OCI-LY7 (cell line): ENCODE data around the gene STAB1. TPM values are rescaled to one million over a fixed set of nuclear protein-coding genes. Genes with fewer than 3 reads are reported as not detected.

Experiments used
- BruUV-seq: library from RNA; stranded (reverse); fragments of 400-500 nt; replicated peaks from 2 replicates; lab custom pipeline; 2021; lab: Mats Ljungman, UMichigan
- CTCF ChIA-PET: fragments of 300-600 bp; sonication (Branson Sonifier 250); formaldehyde crosslinking; loops from one replicate; lab custom pipeline; 2022; ENCODE audit warnings: antibody characterized with exemption; ENCODE audit not compliant: unreplicated experiment; lab: Charles Lee
- POLR2A ChIA-PET: fragments of 300-600 bp; sonication (Branson Sonifier 250); formaldehyde crosslinking; loops from one replicate; lab custom pipeline; 2022; ENCODE audit warnings: antibody characterized with exemption; lab: Charles Lee
- DNase-seq: peaks from one replicate; pipeline ENCODE4 v3.0.0-alpha.2; 2015; ENCODE audit warnings: low spot score
- H2AFZ ChIP-seq: fragments of 200-600 bp; sonication (generic), shearing (Covaris generic); 2 replicates; pipeline ENCODE4 v1.6.1; 2014; ENCODE audit warnings: mild to moderate bottlenecking, antibody characterized with exemption, low read length, moderate library complexity
- H3K27ac ChIP-seq: fragments of 200-600 bp; sonication (generic); 2 replicates; pipeline ENCODE4 v1.5.1; 2014; ENCODE audit warnings: mixed run types, low read depth, mild to moderate bottlenecking, moderate library complexity, low read length, inconsistent platforms; ENCODE audit not compliant: poor library complexity, severe bottlenecking
- H3K36me3 ChIP-seq: fragments of 200-600 bp; sonication (generic); 2 replicates; pipeline ENCODE4 v1.6.1; 2014; ENCODE audit warnings: mild to moderate bottlenecking, antibody characterized with exemption, low read length, moderate library complexity, mixed read lengths; ENCODE audit not compliant: insufficient read depth
- H3K4me1 ChIP-seq: fragments of 200-600 bp; sonication (generic); 2 replicates; pipeline ENCODE4 v1.5.1; 2014; ENCODE audit warnings: mild to moderate bottlenecking, low read length; ENCODE audit not compliant: insufficient read depth, poor library complexity, severe bottlenecking
- H3K4me2 ChIP-seq: fragments of 200-600 bp; sonication (generic); 2 replicates; pipeline ENCODE4 v1.6.1; 2014; ENCODE audit warnings: mild to moderate bottlenecking, low read length
- H3K4me3 ChIP-seq: fragments of 200-600 bp; sonication (generic); 2 replicates; pipeline ENCODE4 v1.5.1; 2014; ENCODE audit warnings: mild to moderate bottlenecking, low read depth, low read length; ENCODE audit not compliant: poor library complexity, severe bottlenecking
- H3K79me2 ChIP-seq: fragments of 200-600 bp; sonication (generic); 2 replicates; pipeline ENCODE4 v1.6.1; 2016; ENCODE audit warnings: low read depth, mild to moderate bottlenecking, low read length, moderate library complexity, mixed read lengths; ENCODE audit not compliant: insufficient read depth
- H3K9me2 ChIP-seq: fragments of 200-600 bp; sonication (generic); 2 replicates; pipeline ENCODE4 v1.6.1; 2016; ENCODE audit warnings: mild to moderate bottlenecking, low read length, mixed read lengths; ENCODE audit not compliant: insufficient read depth
- H3K9me3 ChIP-seq: fragments of 200-600 bp; sonication (generic); 2 replicates; pipeline ENCODE4 v1.6.1; 2014; ENCODE audit warnings: mild to moderate bottlenecking, mixed run types, low read length, mixed read lengths
- H4K20me1 ChIP-seq: fragments of 200-600 bp; sonication (generic); 2 replicates; pipeline ENCODE4 v1.6.1; 2014; ENCODE audit warnings: mild to moderate bottlenecking, antibody characterized with exemption, low read length, moderate library complexity, mixed read lengths; ENCODE audit not compliant: insufficient read depth
- EZH2phosphoT487 ChIP-seq: fragments of 200-600 bp; sonication (generic); IDR thresholded peaks from 2 replicates; pipeline ENCODE4 v1.6.1; 2018; ENCODE audit warnings: low read depth, borderline replicate concordance, mild to moderate bottlenecking, mixed run types, antibody characterized with exemption, low read length, moderate library complexity, mixed read lengths
- intact Hi-C: fragments of 100-400 bp; cut with micrococcal nuclease; formaldehyde crosslinking; loops from one replicate; pipeline ENCODE4 v1.10.0; 2022; ENCODE audit not compliant: unreplicated experiment
- total RNA-seq, 2 experiments: library from RNA; depleted of rRNA in 1 of 2; stranded (reverse); fragments of >200 nt in 1 of 2; shearing (Covaris generic) in 1 of 2; gene quantifications; 2 replicates each; pipeline ENCODE4 v1.2.3, GENCODE V29; 2014 to 2022
- TF ChIP-seq, protein P1 (sequence below): fragments of 200-600 bp; sonication (generic); conservative IDR thresholded peaks from 2 replicates; pipeline ENCODE4 v1.5.1; 2014; ENCODE audit warnings: mild to moderate bottlenecking, antibody characterized with exemption, low read length, moderate library complexity, mixed read lengths

STAB1 gene
- total RNA-seq, 2 experiments from 2014 or later = not detected

DNA sequence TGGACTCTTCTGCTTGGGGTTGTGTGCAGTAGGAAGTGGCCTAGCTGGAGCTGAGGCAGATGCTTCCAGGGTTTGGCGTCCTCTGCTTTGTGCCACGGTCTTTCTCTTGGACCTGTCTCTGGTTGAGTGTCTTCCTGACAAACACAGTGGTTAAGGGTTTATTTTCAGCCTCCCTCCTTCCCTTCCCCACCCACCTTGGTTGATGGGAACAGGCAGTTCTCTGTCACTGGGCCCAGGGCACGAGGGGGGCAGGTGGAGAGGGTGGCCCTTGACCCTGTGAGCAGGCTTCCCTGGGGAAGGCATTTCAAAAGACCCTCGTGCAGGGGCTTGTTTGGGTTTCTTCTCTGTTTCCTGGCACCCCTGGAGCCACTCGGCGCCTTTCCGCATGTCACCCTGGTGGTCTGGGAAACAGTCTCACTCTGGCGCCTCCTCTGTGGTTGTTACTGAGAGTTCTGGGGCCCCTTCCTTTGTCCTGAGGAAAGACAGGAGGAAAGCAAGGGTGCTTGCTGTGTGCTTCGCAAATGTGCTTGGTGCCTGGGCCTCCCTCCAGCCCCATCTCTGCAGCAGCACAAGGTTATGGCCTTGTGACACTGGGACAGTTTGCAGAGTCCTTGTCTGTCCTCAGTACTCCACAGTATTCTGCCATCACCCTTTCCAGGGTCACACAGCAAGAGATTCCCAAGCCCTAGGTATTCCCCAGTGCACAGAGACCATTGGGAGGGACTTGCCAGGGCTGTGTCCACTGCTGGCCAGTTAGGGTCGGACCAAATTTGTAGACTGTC is 10.3 kb upstream of the STAB1 start:
- no peak overlapping the region for H2AFZ ChIP-seq
- peaks cover 62% of the 10 kb centered on the region for H3K36me3 ChIP-seq
- H3K4me1 ChIP-seq = no peaks in the 10 kb centered on the region
- H3K4me3 ChIP-seq = no peak overlapping the region
- ChIA-PET POLR2A (no interaction called here), CTCF (no interaction called here)
- no peak for TF ChIP-seq EZH2phosphoT487
- TF ChIP-seq, protein P1, sequence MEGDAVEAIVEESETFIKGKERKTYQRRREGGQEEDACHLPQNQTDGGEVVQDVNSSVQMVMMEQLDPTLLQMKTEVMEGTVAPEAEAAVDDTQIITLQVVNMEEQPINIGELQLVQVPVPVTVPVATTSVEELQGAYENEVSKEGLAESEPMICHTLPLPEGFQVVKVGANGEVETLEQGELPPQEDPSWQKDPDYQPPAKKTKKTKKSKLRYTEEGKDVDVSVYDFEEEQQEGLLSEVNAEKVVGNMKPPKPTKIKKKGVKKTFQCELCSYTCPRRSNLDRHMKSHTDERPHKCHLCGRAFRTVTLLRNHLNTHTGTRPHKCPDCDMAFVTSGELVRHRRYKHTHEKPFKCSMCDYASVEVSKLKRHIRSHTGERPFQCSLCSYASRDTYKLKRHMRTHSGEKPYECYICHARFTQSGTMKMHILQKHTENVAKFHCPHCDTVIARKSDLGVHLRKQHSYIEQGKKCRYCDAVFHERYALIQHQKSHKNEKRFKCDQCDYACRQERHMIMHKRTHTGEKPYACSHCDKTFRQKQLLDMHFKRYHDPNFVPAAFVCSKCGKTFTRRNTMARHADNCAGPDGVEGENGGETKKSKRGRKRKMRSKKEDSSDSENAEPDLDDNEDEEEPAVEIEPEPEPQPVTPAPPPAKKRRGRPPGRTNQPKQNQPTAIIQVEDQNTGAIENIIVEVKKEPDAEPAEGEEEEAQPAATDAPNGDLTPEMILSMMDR = no peak
- no peaks in the 10 kb centered on the region for H3K9me2 ChIP-seq
- no peaks in the 10 kb centered on the region for H3K79me2 ChIP-seq
- no peaks in the 10 kb centered on the region for H3K9me3 ChIP-seq
- H3K4me2 ChIP-seq = no peak overlapping the region
- intact Hi-C loops = no loop called here
- no peak for DNase-seq
- no TSS peak for BruUV-seq
- H3K27ac ChIP-seq = no peak overlapping the region
- no peaks in the 10 kb centered on the region for H4K20me1 ChIP-seq

DNA sequence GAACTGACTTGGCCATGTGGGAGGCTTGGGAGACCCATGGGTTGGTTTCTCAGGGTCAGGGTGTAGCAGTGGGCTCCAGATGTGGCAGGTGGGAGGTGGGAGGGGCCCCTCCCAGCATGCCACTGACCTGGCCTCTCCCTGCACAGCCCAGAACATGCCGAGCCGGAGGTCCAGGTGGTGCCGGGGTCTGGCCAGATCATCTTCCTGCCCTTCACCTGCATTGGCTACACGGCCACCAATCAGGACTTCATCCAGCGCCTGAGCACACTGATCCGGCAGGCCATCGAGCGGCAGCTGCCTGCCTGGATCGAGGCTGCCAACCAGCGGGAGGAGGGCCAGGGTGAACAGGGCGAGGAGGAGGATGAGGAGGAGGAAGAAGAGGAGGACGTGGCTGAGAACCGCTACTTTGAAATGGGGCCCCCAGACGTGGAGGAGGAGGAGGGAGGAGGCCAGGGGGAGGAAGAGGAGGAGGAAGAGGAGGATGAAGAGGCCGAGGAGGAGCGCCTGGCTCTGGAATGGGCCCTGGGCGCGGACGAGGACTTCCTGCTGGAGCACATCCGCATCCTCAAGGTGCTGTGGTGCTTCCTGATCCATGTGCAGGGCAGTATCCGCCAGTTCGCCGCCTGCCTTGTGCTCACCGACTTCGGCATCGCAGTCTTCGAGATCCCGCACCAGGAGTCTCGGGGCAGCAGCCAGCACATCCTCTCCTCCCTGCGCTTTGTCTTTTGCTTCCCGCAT is 7.9 kb upstream of the STAB1 start:
- Histone ChIP-seq H3K79me2 (no peaks in the 10 kb centered on the region), H3K36me3 (peaks cover 60% of the 10 kb centered on the region; the same call in 1 of the 2 replicates), H3K9me2 (no peaks in the 10 kb centered on the region), H2AFZ (no peak overlapping the region), H3K9me3 (no peaks in the 10 kb centered on the region), H3K4me3 (no peak overlapping the region), H3K27ac (no peak overlapping the region), H4K20me1 (no peaks in the 10 kb centered on the region), H3K4me2 (no peak overlapping the region), H3K4me1 (no peaks in the 10 kb centered on the region)
- TF ChIP-seq EZH2phosphoT487 = no peak
- no peak for DNase-seq
- ChIA-PET POLR2A (interaction anchor here (0.7 kb wide), 1 partner anchor 34 kb away, joined by 5 read pairs; no protein-coding TSS in a partner anchor), CTCF (no interaction called here)
- intact Hi-C loops = no loop called here
- no TSS peak for BruUV-seq

DNA sequence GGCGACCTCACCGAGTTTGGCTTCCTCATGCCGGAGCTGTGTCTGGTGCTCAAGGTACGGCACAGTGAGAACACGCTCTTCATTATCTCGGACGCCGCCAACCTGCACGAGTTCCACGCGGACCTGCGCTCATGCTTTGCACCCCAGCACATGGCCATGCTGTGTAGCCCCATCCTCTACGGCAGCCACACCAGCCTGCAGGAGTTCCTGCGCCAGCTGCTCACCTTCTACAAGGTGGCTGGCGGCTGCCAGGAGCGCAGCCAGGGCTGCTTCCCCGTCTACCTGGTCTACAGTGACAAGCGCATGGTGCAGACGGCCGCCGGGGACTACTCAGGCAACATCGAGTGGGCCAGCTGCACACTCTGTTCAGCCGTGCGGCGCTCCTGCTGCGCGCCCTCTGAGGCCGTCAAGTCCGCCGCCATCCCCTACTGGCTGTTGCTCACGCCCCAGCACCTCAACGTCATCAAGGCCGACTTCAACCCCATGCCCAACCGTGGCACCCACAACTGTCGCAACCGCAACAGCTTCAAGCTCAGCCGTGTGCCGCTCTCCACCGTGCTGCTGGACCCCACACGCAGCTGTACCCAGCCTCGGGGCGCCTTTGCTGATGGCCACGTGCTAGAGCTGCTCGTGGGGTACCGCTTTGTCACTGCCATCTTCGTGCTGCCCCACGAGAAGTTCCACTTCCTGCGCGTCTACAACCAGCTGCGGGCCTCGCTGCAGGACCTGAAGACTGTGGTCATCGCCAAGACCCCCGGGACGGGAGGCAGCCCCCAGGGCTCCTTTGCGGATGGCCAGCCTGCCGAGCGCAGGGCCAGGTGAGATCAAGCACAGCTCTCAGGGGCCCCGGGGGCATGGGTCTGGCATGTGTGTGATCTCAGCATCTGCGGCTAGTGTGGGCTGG is 7.1 kb upstream of the STAB1 start:
- Histone ChIP-seq H4K20me1 (no peaks in the 10 kb centered on the region), H3K79me2 (no peaks in the 10 kb centered on the region), H3K4me1 (no peaks in the 10 kb centered on the region), H3K4me3 (no peak overlapping the region), H3K9me3 (no peaks in the 10 kb centered on the region), H3K9me2 (no peaks in the 10 kb centered on the region), H3K4me2 (no peak overlapping the region), H2AFZ (no peak overlapping the region), H3K27ac (no peak overlapping the region), H3K36me3 (peaks cover 61% of the 10 kb centered on the region; the same call in 1 of the 2 replicates)
- CTCF ChIA-PET = no interaction called here
- intact Hi-C loops = no loop called here
- no TSS peak for BruUV-seq
- no peak for DNase-seq
- POLR2A ChIA-PET = no interaction called here
- no peak for TF ChIP-seq EZH2phosphoT487
- TF ChIP-seq, protein P1 = no peak
